HCT116 (cell line): ENCODE data around the gene GPX4.

Experiments
- CTCF ChIP-seq, 3 experiments: fragments of 200-600 bp in 1 of 3; sonication (generic) in 1 of 3; IDR thresholded peaks in 2 of 3; conservative IDR thresholded peaks in 1 of 3; 2 replicates each; pipeline ENCODE4 v1.5.1; 2012 to 2017; ENCODE audit warnings: low read depth in 2 of 3, low read length in 2 of 3, antibody characterized with exemption in 1 of 3, borderline replicate concordance in 1 of 3, control low read depth in 1 of 3, mild to moderate bottlenecking in 1 of 3, mixed read lengths in 1 of 3, mixed run types in 1 of 3, moderate library complexity in 1 of 3; ENCODE audit not compliant: insufficient read depth in 1 of 3
- FOSL1 ChIP-seq: IDR thresholded peaks from 2 replicates; pipeline ENCODE4 v1.6.1; 2012; ENCODE audit warnings: low read depth
- JUND ChIP-seq: IDR thresholded peaks from 2 replicates; pipeline ENCODE4 v1.6.1; 2012
- POLR2A ChIP-seq: IDR thresholded peaks from 2 replicates; pipeline ENCODE4 v1.7.0; 2011; ENCODE audit warnings: borderline replicate concordance; ENCODE audit not compliant: insufficient read depth, insufficient read length; ENCODE audit errors: extremely low read depth
- SIN3A ChIP-seq: IDR thresholded peaks from 2 replicates; pipeline ENCODE4 v1.6.1; 2012; ENCODE audit warnings: low read depth
- ZFX ChIP-seq: fragments of 450-650 bp; IDR thresholded peaks from 2 replicates; pipeline ENCODE4 v1.6.1; 2017

- TF ChIP-seq FOSL1 = no peak
- no peak for TF ChIP-seq POLR2A
- no peak for TF ChIP-seq ZFX
- TF ChIP-seq SIN3A = no peak
- no peak for TF ChIP-seq JUND
- TF ChIP-seq CTCF (IDR thresholded peaks at IDR 0.05 in 2 of 3, conservative IDR thresholded peaks at IDR 0.05 in 1 of 3; ENCODE audit: borderline replicate concordance in 1 of 3, insufficient read depth in 1 of 3, low read depth in 2 of 3, low read length in 2 of 3) = no peak
Measured at GRCh38 chr19:1129535-1129934, 25.7 kb downstream of the GPX4 start.
